ENCODE measurements around the gene SMIM10L2A.
"Not testable (repeated sequence)": the region's sequence is repeated elsewhere in the genome, so short reads cannot be mapped to it uniquely, and the experiment has no call there.

SMIM10L2A gene

DNA sequence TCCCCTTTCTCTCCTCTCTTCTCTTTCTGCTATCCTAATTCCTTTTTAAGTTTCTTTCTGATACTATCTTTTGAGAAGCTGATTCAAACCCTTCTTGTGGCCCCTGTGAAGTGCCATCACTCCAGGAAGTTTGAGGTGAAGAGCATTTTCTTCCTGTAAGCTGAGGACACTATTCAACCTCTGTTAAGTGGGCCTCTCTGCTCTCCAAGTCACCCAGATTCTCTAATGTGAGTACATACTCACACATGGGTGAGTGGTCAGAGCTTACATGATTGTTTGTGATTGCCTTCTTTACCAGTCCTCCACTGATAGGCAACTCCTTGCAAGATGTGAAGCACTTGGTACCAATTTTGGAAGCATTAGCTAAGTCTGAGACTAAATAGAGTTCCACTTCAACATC is 18.4 kb upstream of the SMIM10L2A start:
- Histone ChIP-seq H3K27ac (replicated peaks) (no peak overlapping the region), H3K27me3 (ENCODE audit: insufficient read depth, poor library complexity, severe bottlenecking) (no peaks in the 10 kb centered on the region), H3K4me3 (replicated peaks; ENCODE audit: insufficient read depth, low read length) (no peak overlapping the region)
- TF ChIP-seq GABPA (IDR thresholded peaks at IDR 0.05; ENCODE audit: low read depth), result no peak
- TF ChIP-seq, protein P1, sequence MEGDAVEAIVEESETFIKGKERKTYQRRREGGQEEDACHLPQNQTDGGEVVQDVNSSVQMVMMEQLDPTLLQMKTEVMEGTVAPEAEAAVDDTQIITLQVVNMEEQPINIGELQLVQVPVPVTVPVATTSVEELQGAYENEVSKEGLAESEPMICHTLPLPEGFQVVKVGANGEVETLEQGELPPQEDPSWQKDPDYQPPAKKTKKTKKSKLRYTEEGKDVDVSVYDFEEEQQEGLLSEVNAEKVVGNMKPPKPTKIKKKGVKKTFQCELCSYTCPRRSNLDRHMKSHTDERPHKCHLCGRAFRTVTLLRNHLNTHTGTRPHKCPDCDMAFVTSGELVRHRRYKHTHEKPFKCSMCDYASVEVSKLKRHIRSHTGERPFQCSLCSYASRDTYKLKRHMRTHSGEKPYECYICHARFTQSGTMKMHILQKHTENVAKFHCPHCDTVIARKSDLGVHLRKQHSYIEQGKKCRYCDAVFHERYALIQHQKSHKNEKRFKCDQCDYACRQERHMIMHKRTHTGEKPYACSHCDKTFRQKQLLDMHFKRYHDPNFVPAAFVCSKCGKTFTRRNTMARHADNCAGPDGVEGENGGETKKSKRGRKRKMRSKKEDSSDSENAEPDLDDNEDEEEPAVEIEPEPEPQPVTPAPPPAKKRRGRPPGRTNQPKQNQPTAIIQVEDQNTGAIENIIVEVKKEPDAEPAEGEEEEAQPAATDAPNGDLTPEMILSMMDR (IDR thresholded peaks at IDR 0.05; ENCODE audit: insufficient read depth, low read length), result no peak
- no peak for TF ChIP-seq SPI1 (IDR thresholded peaks at IDR 0.05; ENCODE audit: borderline replicate concordance, low read depth)
- TF ChIP-seq POLR2AphosphoS5 (IDR thresholded peaks at IDR 0.05; ENCODE audit: low read depth), result no peak
- TF ChIP-seq, protein P2, sequence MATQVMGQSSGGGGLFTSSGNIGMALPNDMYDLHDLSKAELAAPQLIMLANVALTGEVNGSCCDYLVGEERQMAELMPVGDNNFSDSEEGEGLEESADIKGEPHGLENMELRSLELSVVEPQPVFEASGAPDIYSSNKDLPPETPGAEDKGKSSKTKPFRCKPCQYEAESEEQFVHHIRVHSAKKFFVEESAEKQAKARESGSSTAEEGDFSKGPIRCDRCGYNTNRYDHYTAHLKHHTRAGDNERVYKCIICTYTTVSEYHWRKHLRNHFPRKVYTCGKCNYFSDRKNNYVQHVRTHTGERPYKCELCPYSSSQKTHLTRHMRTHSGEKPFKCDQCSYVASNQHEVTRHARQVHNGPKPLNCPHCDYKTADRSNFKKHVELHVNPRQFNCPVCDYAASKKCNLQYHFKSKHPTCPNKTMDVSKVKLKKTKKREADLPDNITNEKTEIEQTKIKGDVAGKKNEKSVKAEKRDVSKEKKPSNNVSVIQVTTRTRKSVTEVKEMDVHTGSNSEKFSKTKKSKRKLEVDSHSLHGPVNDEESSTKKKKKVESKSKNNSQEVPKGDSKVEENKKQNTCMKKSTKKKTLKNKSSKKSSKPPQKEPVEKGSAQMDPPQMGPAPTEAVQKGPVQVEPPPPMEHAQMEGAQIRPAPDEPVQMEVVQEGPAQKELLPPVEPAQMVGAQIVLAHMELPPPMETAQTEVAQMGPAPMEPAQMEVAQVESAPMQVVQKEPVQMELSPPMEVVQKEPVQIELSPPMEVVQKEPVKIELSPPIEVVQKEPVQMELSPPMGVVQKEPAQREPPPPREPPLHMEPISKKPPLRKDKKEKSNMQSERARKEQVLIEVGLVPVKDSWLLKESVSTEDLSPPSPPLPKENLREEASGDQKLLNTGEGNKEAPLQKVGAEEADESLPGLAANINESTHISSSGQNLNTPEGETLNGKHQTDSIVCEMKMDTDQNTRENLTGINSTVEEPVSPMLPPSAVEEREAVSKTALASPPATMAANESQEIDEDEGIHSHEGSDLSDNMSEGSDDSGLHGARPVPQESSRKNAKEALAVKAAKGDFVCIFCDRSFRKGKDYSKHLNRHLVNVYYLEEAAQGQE (IDR thresholded peaks at IDR 0.05; ENCODE audit: insufficient replicate concordance, low read depth), result no peak
- DNase-seq (ENCODE audit: low read depth in 1 of 2, low spot score in 1 of 2), result no peak

DNA sequence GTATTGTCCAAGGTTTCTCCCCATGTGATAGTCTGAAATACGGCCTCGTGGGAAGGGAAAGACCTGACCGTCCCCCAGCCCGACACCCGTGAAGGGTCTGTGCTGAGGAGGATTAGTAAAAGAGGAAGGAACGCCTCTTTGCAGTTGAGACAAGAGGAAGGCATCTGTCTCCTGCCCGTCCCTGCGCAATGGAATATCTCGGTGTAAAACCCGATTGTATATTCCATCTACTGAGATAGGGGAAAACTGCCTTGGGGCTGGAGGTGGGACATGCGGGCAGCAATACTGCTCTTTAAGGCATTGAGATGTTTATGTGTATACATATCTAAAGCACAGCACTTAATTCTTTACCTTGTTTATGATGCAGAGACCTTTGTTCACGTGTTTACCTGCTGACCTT is 15.3 kb upstream of the SMIM10L2A start:
- not testable (repeated sequence) for H3K27me3 ChIP-seq (ENCODE audit: insufficient read depth, poor library complexity, severe bottlenecking); DNase-seq (ENCODE audit: low read depth in 1 of 2, low spot score in 1 of 2); H3K27ac ChIP-seq (replicated peaks); H3K4me3 ChIP-seq (replicated peaks; ENCODE audit: insufficient read depth, low read length)

- TF ChIP-seq POLR2AphosphoS5 (IDR thresholded peaks at IDR 0.05; ENCODE audit: low read depth) (no peak), GABPA (IDR thresholded peaks at IDR 0.05; ENCODE audit: low read depth) (no peak), SPI1 (IDR thresholded peaks at IDR 0.05; ENCODE audit: borderline replicate concordance, low read depth) (no peak)
- TF ChIP-seq, protein P2 (IDR thresholded peaks at IDR 0.05; ENCODE audit: insufficient replicate concordance, low read depth), result no peak
- TF ChIP-seq, protein P1 (IDR thresholded peaks at IDR 0.05; ENCODE audit: insufficient read depth, low read length), result no peak
- Histone ChIP-seq H3K27me3 (ENCODE audit: insufficient read depth, poor library complexity, severe bottlenecking) (no peaks in the 10 kb centered on the region), H3K27ac (replicated peaks) (no peak overlapping the region), H3K4me3 (replicated peaks; ENCODE audit: insufficient read depth, low read length) (no peak overlapping the region)
- no peak for DNase-seq (ENCODE audit: low read depth in 1 of 2, low spot score in 1 of 2)
Measured at GRCh38 chrX:135408794-135409193, 12.9 kb upstream of the SMIM10L2A start.

GRCh38 chrX:135410861-135411627 is 10.7 kb upstream of the SMIM10L2A start:
- Histone ChIP-seq H3K27me3 (ENCODE audit: insufficient read depth, poor library complexity, severe bottlenecking) (no peaks in the 10 kb centered on the region), H3K27ac (replicated peaks) (no peak overlapping the region)
- DNase-seq (ENCODE audit: low read depth in 1 of 2, low spot score in 1 of 2), result peak in 1 of 2 experiments; percentile 7

More at GRCh38 chrX:135410861-135411627, 10.7 kb upstream of the SMIM10L2A start:
- peak; percentile 46; the same call in 1 of the 2 replicates for TF ChIP-seq SPI1 (IDR thresholded peaks at IDR 0.05; ENCODE audit: borderline replicate concordance, low read depth)
- TF ChIP-seq, protein P1 (IDR thresholded peaks at IDR 0.05; ENCODE audit: insufficient read depth, low read length), result no peak
- no peak overlapping the region for H3K4me3 ChIP-seq (replicated peaks; ENCODE audit: insufficient read depth, low read length)
